Osteoblast (primary cell): ENCODE results near the gene MAP2K5. TPM values are rescaled to one million over a fixed set of nuclear protein-coding genes. Genes with fewer than 3 reads are reported as not detected.
"Not testable (repeated sequence)": the region's sequence is repeated elsewhere in the genome, so short reads cannot be mapped to it uniquely, and the experiment has no call there.

Source experiments
- DNase-seq: peaks from one replicate; pipeline ENCODE4 v3.0.0; 2011; ENCODE audit warnings: low spot score, mixed read lengths; ENCODE audit not compliant: insufficient read length; ENCODE audit errors: missing footprints
- H2AFZ ChIP-seq: 2 replicates; pipeline ENCODE4 v1.6.0; 2011; ENCODE audit warnings: mild to moderate bottlenecking, low read length
- H3K27ac ChIP-seq: 2 replicates; pipeline ENCODE4 v1.5.1; 2011; ENCODE audit warnings: mild to moderate bottlenecking, low read depth, low read length, moderate library complexity
- H3K27me3 ChIP-seq: 2 replicates; pipeline ENCODE4 v1.6.0; 2012; ENCODE audit warnings: mild to moderate bottlenecking, control low read depth, inconsistent platforms, low read length, moderate library complexity; ENCODE audit not compliant: insufficient read depth
- H3K36me3 ChIP-seq: 2 replicates; pipeline ENCODE4 v1.5.1; 2011; ENCODE audit warnings: mild to moderate bottlenecking, low read length, control low read depth, moderate library complexity; ENCODE audit not compliant: insufficient read depth
- H3K4me1 ChIP-seq: 2 replicates; pipeline ENCODE4 v1.5.1; 2011; ENCODE audit warnings: mild to moderate bottlenecking, low read length, control low read depth, moderate library complexity; ENCODE audit not compliant: insufficient read depth
- H3K4me2 ChIP-seq: 2 replicates; pipeline ENCODE4 v1.6.0; 2011; ENCODE audit warnings: mild to moderate bottlenecking, low read length; ENCODE audit not compliant: insufficient read depth
- H3K4me3 ChIP-seq: fragments of 200-600 bp; sonication (generic); 3 replicates; pipeline ENCODE4 v1.5.1; 2012; ENCODE audit warnings: mild to moderate bottlenecking, low read length, inconsistent platforms; ENCODE audit not compliant: insufficient read depth
- H3K79me2 ChIP-seq: 2 replicates; pipeline ENCODE4 v1.6.0; 2012; ENCODE audit warnings: mild to moderate bottlenecking, low read length, control low read depth, inconsistent platforms; ENCODE audit not compliant: insufficient read depth
- H3K9me3 ChIP-seq: 2 replicates; pipeline ENCODE4 v1.5.1; 2011; ENCODE audit warnings: low read depth, low read length, control low read depth
- H4K20me1 ChIP-seq: 2 replicates; pipeline ENCODE4 v1.6.0; 2012; ENCODE audit warnings: mild to moderate bottlenecking, low read length, control low read depth; ENCODE audit not compliant: insufficient read depth
- CTCF ChIP-seq: IDR thresholded peaks from 2 replicates; pipeline ENCODE4 v1.5.1; 2011; ENCODE audit warnings: mild to moderate bottlenecking, low read depth, low read length, moderate library complexity; ENCODE audit errors: extremely low read depth
- total RNA-seq: library from RNA; depleted of rRNA; stranded (reverse); fragments of >200 nt; gene quantifications from 2 replicates; pipeline ENCODE4 v1.2.3, GENCODE V29; 2012

The MAP2K5 gene
- total RNA-seq, 1 donor: 10.1 TPM

- H3K4me2 ChIP-seq: no peak overlapping the region
- H3K27me3 ChIP-seq: no peaks in the 10 kb centered on the region
- no peak for TF ChIP-seq CTCF
- no peaks in the 10 kb centered on the region for H3K9me3 ChIP-seq
- H4K20me1 ChIP-seq: no peaks in the 10 kb centered on the region
- H3K4me1 ChIP-seq: no peaks in the 10 kb centered on the region
- H3K79me2 ChIP-seq: no peaks in the 10 kb centered on the region
- H3K36me3 ChIP-seq: no peaks in the 10 kb centered on the region
- H3K4me3 ChIP-seq: no peak overlapping the region
- H2AFZ ChIP-seq: no peak overlapping the region
- no peak overlapping the region for H3K27ac ChIP-seq
- no peak for DNase-seq
Measured at GRCh38 chr15:67611370-67612369, 69.2 kb downstream of the MAP2K5 start.

DNA sequence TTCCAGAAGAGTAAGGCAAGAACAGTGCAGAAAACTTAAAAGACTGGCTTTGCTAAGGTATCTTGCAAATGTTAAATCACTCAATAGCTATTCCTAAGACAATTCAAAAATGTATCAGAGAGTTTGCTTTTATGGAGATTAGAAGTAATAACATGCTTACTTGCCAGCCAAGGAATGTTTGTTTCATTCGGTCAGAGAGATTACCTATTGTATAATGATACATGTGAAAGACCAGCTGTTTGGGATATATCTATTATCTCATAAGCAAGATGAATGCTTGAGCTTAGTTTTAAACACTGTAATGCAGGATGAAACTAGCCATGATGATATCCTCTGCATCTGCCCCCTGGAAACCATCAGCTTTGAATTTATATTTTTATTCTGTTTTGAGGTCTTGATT is 70.7 kb downstream of the MAP2K5 start:
- Histone ChIP-seq H2AFZ (no peak overlapping the region), H3K36me3 (no peaks in the 10 kb centered on the region), H3K79me2 (no peaks in the 10 kb centered on the region), H3K27me3 (no peaks in the 10 kb centered on the region), H4K20me1 (no peaks in the 10 kb centered on the region), H3K4me2 (no peak overlapping the region), H3K9me3 (no peaks in the 10 kb centered on the region), H3K4me3 (no peak overlapping the region), H3K4me1 (no peaks in the 10 kb centered on the region), H3K27ac (no peak overlapping the region)
- TF ChIP-seq CTCF: no peak
- no peak for DNase-seq

- Histone ChIP-seq H2AFZ (no peak overlapping the region), H3K27ac (no peak overlapping the region), H3K4me2 (no peak overlapping the region), H3K36me3 (no peaks in the 10 kb centered on the region), H3K9me3 (no peaks in the 10 kb centered on the region), H3K4me1 (no peaks in the 10 kb centered on the region), H4K20me1 (no peaks in the 10 kb centered on the region), H3K27me3 (no peaks in the 10 kb centered on the region), H3K79me2 (no peaks in the 10 kb centered on the region), H3K4me3 (no peak overlapping the region)
- TF ChIP-seq CTCF: no peak
- no peak for DNase-seq
Measured at GRCh38 chr15:67613708-67614107, 71.2 kb downstream of the MAP2K5 start.

DNA sequence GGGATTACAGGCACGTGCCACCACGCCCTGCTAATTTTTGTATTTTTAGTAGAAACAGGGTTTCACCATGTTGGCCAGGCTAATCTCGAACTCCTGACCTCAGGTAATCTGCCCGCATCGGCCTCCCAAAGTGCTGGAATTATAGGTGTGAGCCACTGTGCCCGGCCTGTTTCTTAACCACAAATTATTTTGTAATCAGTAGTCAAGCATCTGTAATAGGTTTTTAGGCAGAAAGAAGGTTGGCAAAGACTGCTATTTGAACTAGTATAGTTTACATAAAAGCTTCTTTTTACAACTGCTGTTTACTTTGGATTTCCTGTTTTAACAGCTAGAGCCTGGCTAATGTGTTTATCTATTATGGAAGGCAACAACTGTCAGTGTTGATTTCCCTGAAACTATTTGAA is 72.6 kb downstream of the MAP2K5 start:
- not testable (repeated sequence) for H3K79me2 ChIP-seq, H3K9me3 ChIP-seq, H3K27me3 ChIP-seq, H3K4me3 ChIP-seq, H3K36me3 ChIP-seq, H3K4me2 ChIP-seq, H2AFZ ChIP-seq, H3K4me1 ChIP-seq, H3K27ac ChIP-seq, H4K20me1 ChIP-seq, DNase-seq
